Activated naive CD4-positive, alpha-beta T cell treated with Interleukin-2 at 50 U/mL for 16 hours (primary cell): ENCODE data around the gene GMIP.
"Not testable (repeated sequence)": the region's sequence is repeated elsewhere in the genome, so short reads cannot be mapped to it uniquely, and the experiment has no call there.

Experiments used
- DNase-seq: peaks from one replicate; pipeline ENCODE4 v3.0.0-alpha.2; 2020

The GMIP gene, protein sequence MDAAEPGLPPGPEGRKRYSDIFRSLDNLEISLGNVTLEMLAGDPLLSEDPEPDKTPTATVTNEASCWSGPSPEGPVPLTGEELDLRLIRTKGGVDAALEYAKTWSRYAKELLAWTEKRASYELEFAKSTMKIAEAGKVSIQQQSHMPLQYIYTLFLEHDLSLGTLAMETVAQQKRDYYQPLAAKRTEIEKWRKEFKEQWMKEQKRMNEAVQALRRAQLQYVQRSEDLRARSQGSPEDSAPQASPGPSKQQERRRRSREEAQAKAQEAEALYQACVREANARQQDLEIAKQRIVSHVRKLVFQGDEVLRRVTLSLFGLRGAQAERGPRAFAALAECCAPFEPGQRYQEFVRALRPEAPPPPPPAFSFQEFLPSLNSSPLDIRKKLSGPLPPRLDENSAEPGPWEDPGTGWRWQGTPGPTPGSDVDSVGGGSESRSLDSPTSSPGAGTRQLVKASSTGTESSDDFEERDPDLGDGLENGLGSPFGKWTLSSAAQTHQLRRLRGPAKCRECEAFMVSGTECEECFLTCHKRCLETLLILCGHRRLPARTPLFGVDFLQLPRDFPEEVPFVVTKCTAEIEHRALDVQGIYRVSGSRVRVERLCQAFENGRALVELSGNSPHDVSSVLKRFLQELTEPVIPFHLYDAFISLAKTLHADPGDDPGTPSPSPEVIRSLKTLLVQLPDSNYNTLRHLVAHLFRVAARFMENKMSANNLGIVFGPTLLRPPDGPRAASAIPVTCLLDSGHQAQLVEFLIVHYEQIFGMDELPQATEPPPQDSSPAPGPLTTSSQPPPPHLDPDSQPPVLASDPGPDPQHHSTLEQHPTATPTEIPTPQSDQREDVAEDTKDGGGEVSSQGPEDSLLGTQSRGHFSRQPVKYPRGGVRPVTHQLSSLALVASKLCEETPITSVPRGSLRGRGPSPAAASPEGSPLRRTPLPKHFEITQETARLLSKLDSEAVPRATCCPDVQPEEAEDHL

GRCh38 chr19:19643158-19644053 is at the start of gene GMIP:
TSS of gene GMIP (minus strand) at chr19:19643657. CDS start at chr19:19643529, 128 bp downstream.
- DNase-seq, result peak; percentile 85

GRCh38 chr19:19691683-19692082 is 48.2 kb upstream of the GMIP start:
- DNase-seq, result no peak

GRCh38 chr19:19689023-19689422 is 45.6 kb upstream of the GMIP start:
- not testable (repeated sequence) for DNase-seq

- DNase-seq, result no peak
Measured at GRCh38 chr19:19687090-19687489, 43.6 kb upstream of the GMIP start.

DNA sequence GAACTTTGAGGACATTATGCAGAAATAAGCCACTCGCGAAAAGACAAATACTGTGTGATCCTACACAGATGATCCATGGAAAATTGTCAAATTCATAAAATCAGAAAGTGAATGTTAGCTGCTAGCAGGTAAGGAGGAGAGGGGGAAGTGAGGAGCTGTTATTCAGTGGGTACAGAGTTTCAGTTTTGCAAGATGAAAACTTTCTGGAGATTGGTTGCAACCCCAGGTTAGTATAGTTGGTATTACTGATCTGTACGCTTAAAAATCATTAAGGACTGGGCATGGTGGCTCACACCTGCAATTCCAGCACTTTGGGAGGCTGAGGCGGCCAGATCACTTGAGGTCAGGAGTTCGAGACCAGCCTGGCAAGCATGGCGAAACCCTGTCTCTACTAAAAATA is 43.1 kb upstream of the GMIP start:
- DNase-seq, result no peak

DNA sequence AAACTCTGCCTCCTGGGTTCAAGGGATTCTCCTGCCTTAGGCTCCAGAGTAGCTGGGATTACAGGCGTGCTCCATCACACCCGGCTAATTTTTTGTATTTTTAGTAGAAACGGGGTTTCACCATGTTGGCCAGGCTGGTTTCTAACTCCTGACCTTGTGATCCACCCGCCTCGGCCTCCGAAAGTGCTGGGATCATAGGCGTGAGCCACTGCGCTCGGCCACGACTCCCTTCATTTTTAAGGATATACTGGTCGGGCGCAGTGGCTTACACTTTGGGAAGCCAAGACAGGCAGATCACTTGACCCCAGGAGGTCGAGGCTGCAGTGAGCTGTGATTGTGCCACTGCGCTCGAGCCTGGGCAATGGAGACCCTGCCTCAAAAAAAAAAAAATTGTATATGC is 42.7 kb upstream of the GMIP start:
- DNase-seq, result not testable (repeated sequence)

DNA sequence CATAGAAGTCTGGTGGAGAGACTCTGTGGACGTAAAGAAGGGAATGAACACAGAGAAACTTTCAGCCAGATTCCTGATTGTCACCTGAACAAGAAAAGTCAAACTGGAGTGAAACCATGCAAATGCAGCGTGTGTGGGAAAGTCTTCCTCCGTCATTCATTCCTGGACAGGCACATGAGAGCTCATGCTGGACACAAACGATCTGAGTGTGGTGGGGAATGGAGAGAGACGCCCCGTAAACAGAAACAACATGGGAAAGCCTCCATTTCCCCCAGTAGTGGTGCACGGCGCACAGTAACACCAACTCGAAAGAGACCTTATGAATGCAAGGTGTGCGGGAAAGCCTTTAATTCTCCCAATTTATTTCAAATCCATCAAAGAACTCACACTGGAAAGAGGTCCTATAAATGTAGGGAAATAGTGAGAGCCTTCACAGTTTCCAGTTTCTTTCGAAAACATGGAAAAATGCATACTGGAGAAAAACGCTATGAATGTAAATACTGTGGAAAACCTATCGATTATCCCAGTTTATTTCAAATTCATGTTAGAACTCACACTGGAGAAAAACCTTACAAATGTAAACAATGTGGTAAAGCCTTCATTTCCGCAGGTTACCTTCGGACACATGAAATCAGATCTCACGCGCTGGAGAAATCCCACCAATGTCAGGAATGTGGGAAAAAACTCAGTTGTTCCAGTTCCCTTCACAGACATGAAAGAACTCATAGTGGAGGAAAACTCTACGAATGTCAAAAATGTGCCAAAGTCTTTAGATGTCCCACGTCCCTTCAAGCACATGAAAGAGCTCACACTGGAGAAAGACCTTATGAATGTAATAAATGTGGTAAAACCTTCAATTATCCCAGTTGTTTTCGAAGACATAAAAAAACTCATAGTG is 36.0 kb upstream of the GMIP start:
- DNase-seq, result no peak

- DNase-seq, result no peak
Measured at GRCh38 chr19:19677579-19677978, 34.1 kb upstream of the GMIP start.

DNA sequence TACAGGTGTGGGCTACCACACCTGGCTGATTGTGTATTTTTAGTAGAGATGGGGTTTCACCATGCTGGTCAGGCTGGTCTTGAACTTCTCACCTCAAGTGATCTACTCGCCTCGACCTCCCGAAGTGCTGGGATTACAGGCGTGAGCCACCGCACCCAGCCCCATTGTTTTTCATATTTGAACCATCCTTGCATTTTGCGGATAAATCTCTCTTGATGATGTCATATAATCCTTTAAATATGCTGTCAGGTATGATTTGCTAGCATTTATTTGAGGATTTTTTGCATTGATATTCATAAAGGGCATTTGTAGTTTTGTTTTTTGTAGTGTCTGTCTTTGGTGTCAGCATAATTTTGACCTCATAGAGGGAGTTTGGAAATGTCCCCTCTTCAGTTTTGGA is 30.9 kb upstream of the GMIP start:
- DNase-seq, result no peak

GRCh38 chr19:19672816-19673215 is 29.4 kb upstream of the GMIP start:
- no peak for DNase-seq

DNA sequence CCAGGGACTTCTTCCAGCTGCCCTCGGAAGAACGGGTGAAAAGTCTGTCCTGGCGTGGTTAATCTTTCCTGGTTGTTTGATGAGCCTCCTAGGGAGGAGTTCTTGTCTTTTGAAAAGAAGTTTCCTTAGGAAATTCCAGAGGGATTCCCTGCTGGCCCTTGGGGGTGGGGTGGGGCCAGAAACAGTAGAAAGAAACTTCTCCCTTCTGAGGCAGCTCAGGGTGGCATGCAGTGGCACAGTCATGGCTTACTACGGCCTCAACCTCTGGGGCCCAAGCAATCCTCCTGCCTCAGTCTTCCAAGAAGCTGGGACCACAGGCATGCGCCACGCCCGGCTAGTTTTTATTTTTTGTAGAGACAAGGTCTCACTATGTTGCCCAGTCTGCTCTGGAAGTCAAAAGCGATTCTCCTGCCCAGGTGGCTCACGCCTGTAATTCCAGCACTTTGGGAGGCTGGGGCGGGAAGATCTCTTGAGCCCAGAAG is 26.7 kb upstream of the GMIP start:
- DNase-seq, result no peak

GRCh38 chr19:19668230-19669012 is 25.0 kb upstream of the GMIP start, which contains the start of gene ZNF101:
TSS of gene ZNF101 (plus strand) at chr19:19668839. CDS start at chr19:19668964, 125 bp downstream.
- DNase-seq, result peak; percentile 96

DNA sequence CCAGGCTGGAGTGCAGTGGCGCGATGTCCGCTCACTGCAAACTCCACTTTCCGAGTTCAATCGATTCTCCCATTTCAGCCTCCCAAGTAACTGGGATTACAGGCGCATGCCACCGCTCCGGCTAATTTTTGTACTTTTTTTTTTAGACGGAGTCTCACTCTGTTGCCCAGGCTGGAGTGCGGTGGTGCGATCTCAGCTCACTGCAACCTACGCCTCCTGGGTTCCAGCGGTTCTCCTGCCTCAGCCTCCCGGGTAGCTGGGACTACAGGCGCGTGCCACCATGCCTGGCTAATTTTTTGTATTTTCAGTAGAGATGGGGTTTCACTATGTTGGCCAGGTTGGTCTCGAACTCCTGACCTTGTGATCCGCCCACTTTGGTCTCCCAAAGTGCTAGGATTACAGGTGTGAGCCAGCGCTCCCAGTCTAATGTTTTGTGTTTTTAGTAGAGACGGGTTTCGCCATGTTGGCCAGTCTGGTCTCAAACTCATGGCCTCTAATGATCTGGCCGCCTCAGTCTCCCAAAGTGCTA is 22.0 kb upstream of the GMIP start:
- not testable (repeated sequence) for DNase-seq

DNA sequence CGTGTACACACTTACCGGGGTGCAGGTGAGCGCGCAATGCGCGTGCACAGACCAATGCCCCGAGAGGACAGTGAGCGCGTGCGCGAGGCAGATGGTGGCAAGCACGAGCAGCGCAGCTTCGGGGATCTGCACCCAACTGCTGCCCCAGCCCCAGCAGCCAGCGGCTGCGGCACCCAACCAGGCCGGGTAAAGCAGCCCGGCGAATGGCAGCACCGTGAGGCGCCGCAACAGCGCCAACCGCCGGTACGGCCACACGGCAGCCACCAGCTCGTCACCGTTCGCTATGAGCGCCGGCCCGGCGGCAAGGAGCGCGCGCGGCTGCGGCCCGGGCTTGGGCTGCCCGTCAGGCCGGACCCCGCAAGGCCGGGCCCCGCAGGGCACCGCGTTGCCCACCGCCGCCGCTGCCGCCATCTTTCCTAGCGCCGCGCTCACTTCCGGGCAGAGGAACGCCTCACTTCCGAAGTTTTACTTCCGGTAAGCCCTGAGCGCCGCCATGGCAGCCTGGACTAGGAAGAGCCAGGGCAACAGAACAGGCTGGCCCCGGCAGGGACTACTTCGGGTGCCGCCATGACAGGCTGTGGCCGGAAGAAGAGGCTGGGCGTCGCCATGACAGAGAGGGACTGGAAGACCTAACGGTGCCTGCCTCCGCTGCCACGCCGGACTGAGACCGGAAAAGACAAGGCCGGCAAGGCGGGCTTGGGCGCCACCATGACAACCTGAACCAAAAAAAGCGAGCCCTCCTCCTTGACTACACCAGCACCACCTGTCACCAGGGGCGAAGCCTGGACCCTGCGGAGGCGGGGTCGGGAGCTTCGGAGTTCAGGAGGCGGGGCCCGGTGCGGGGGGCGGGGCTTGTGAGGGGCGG is 20.0 kb upstream of the GMIP start, which contains the start of gene ATP13A1:
Gene ATP13A1 (minus strand): TSS at position 421 of the 865 bp plus-strand sequence. CDS start 10 bp downstream, at position 411.
- peak; percentile 96 for DNase-seq

DNA sequence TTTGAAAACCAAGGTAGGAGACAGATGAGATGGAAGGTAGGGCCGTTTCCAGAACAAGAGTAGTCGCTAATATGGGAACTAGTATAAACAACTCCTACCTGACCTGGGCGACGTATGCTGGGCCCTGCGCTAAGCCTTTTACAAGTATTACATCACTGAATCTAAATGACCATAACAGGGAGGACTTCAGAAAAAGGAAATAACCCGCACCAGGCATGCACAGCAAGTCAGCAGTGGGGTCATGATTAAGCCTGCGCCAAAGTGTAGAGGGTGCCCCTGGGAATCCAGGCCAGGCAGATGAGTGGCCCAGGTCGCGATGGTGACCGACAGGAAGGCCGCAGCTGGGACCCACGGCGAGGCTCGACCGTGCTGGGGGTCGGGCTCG is 19.4 kb upstream of the GMIP start:
- no peak for DNase-seq

GRCh38 chr19:19662344-19662743 is 18.9 kb upstream of the GMIP start:
- DNase-seq, result no peak

DNA sequence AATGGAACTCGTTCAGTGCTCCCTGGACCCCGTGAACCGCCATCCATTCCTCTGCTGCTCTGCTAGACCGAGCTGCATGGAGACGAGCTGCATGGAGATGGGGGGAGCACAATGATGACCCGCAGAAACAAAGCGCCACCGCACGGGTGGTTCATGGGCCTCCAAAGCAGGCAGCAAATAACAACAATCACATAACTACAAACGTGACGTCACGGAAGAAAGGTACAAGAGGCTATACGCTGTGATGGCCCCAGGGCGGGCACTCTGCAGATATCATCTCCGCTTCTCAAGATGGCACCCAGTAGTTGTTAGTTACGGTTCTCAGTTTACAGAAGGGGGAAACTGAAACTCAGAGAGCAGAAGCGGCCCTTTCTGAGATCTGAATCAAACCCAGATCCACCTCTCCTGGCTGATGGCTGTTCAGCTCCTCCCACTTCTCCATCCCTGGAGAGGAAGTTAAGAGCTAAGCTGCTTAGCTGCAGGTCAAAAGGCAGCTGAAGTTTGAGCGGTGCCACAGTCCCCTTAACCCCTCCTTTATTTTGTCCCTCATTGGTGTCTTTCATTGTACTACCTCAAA is 18.3 kb upstream of the GMIP start:
- peak; percentile 53 for DNase-seq

GRCh38 chr19:19661141-19661674 is 17.8 kb upstream of the GMIP start:
- no peak for DNase-seq
